CD4-positive, alpha-beta T cell (primary cell): ENCODE data around the gene TIGD6. TPM values are rescaled to one million over a fixed set of nuclear protein-coding genes. Genes with fewer than 3 reads are reported as not detected.
"Not testable (repeated sequence)": the region's sequence is repeated elsewhere in the genome, so short reads cannot be mapped to it uniquely, and the experiment has no call there.

Source experiments
- ATAC-seq: fragments of 200-7000 bp; cut with Tn5 transposase; one replicate; pipeline ENCODE4 v1.10.0; 2022; ENCODE audit warnings: mild to moderate bottlenecking; ENCODE audit not compliant: poor library complexity
- CTCF ChIA-PET: fragments of 350-600 bp; sonication (Branson Sonifier 250); formaldehyde crosslinking; loops from one replicate; lab custom pipeline; 2021; ENCODE audit warnings: antibody characterized with exemption, inconsistent platforms; lab: Charles Lee
- POLR2A ChIA-PET: fragments of 350-600 bp; sonication (Branson Sonifier 250); formaldehyde crosslinking; loops from one replicate; lab custom pipeline; 2021; ENCODE audit warnings: antibody characterized with exemption, inconsistent platforms; lab: Charles Lee
- DNase-seq, 14 experiments: peaks; one replicate each; pipeline ENCODE4 v3.0.0-alpha.2; 2013 to 2020; ENCODE audit warnings: mixed read lengths in 2 of 14
- H3K27ac ChIP-seq, 2 donors: one replicate each; pipeline versions ENCODE4 v1.5.1 to v1.7.0; 2013; ENCODE audit warnings: low read length in 2 of 2, low read depth in 1 of 2, mild to moderate bottlenecking in 1 of 2
- H3K27me3 ChIP-seq, 2 experiments: 1 replicate in 1 of 2; 2 replicates in 1 of 2; pipeline versions ENCODE4 v1.6.1 to v1.7.0; 2013; ENCODE audit warnings: low read length in 2 of 2, control low read depth in 1 of 2, mild to moderate bottlenecking in 1 of 2, moderate library complexity in 1 of 2; ENCODE audit not compliant: insufficient read depth in 2 of 2, control insufficient read depth in 1 of 2
- H3K36me3 ChIP-seq: one replicate; pipeline ENCODE4 v1.6.1; 2013; ENCODE audit warnings: low read length, control low read depth; ENCODE audit not compliant: insufficient read depth
- H3K4me1 ChIP-seq: one replicate; pipeline ENCODE4 v1.6.1; 2013; ENCODE audit warnings: low read length, control low read depth; ENCODE audit not compliant: insufficient read depth
- H3K4me3 ChIP-seq: one replicate; pipeline ENCODE4 v1.5.1; 2013; ENCODE audit warnings: mild to moderate bottlenecking, low read length, moderate library complexity
- H3K9me3 ChIP-seq, 2 experiments: 1 replicate in 1 of 2; 2 replicates in 1 of 2; pipeline versions ENCODE4 v1.6.1 to v1.7.0; 2013; ENCODE audit warnings: low read length in 2 of 2, mild to moderate bottlenecking in 2 of 2, control low read depth in 1 of 2, moderate library complexity in 1 of 2; ENCODE audit not compliant: control insufficient read depth in 1 of 2, insufficient read depth in 1 of 2
- H3K27ac Mint-ChIP-seq: one replicate; pipeline ENCODE4 v1.8.0; 2020; ENCODE audit warnings: mixed read lengths
- H3K27me3 Mint-ChIP-seq: one replicate; pipeline ENCODE4 v1.8.0; 2021; ENCODE audit warnings: mixed read lengths
- H3K36me3 Mint-ChIP-seq: one replicate; pipeline ENCODE4 v1.8.0; 2021; ENCODE audit warnings: low read depth, mixed read lengths
- H3K4me1 Mint-ChIP-seq: one replicate; pipeline ENCODE4 v1.8.0; 2021; ENCODE audit warnings: low read depth, mixed read lengths
- H3K4me3 Mint-ChIP-seq: one replicate; pipeline ENCODE4 v1.8.0; 2020; ENCODE audit warnings: mild to moderate bottlenecking, mixed read lengths
- H3K9me3 Mint-ChIP-seq: one replicate; pipeline ENCODE4 v1.8.0; 2020; ENCODE audit warnings: mixed read lengths
- CTCF ChIP-seq: fragments of 200-600 bp; IDR thresholded peaks from one replicate; pipeline ENCODE4 v1.8.0; 2022; ENCODE audit warnings: antibody characterized with exemption, mild to moderate bottlenecking
- intact Hi-C, 2 experiments: fragments of 100-400 bp; cut with DNase I in 1 of 2; cut with micrococcal nuclease in 1 of 2; formaldehyde crosslinking; loops; one replicate each; pipeline versions ENCODE4 v1.15.1 to v1.9.0; 2023 to 2025; cut with DNase I, micrococcal nuclease
- total RNA-seq, 174 experiments: library from RNA in 2 of 174; stranded (reverse) in 2 of 174; gene quantifications; one replicate each; pipeline ENCODE4 v1.2.3 and lab custom pipeline; 2021 to 2026

Gene TIGD6
- total RNA-seq, 2 experiments from 2014 or later: 1.0 to 1.4 TPM

- no peak overlapping the region for H3K27ac Mint-ChIP-seq
- peaks cover 0 to 2% of the 10 kb centered on the region in 2 experiments for H3K27me3 ChIP-seq
- no peak overlapping the region for H3K4me3 ChIP-seq
- H3K4me3 Mint-ChIP-seq: no peak overlapping the region
- DNase-seq: no peak
- H3K9me3 ChIP-seq: no peaks in the 10 kb centered on the region
- POLR2A ChIA-PET: interaction anchor here (1.1 kb wide), 1 partner anchor 14 kb away, joined by 3 read pairs; the partner anchor contains the start of gene SLC26A2
- TF ChIP-seq CTCF: no peak
- H3K4me1 Mint-ChIP-seq: no peaks in the 10 kb centered on the region
- H3K36me3 ChIP-seq: no peaks in the 10 kb centered on the region
- no peaks in the 10 kb centered on the region for H3K4me1 ChIP-seq
- no peak overlapping the region for H3K27ac ChIP-seq
- H3K27me3 Mint-ChIP-seq: peaks cover 6% of the 10 kb centered on the region
- intact Hi-C loops: no loop called here
- ATAC-seq: no peak
- CTCF ChIA-PET: no interaction called here
- H3K9me3 Mint-ChIP-seq: no peaks in the 10 kb centered on the region
- no peaks in the 10 kb centered on the region for H3K36me3 Mint-ChIP-seq
Observed at GRCh38 chr5:149946118-149946517, 54.3 kb downstream of the TIGD6 start.

- POLR2A ChIA-PET: no interaction called here
- intact Hi-C loops: no loop called here
- no peak within 1 kb of the TSS for H3K27ac ChIP-seq
- no peak for TF ChIP-seq CTCF
- H3K36me3 ChIP-seq: no peaks in the 10 kb centered on the region
- H3K4me3 Mint-ChIP-seq: no peak within 1 kb of the TSS
- no peak within 1 kb of the TSS for H3K27ac Mint-ChIP-seq
- no peaks in the 10 kb centered on the region for H3K36me3 Mint-ChIP-seq
- H3K4me3 ChIP-seq: no peak within 1 kb of the TSS
- H3K27me3 ChIP-seq: peaks cover 0 to 2% of the 10 kb centered on the region in 2 experiments
- H3K4me1 Mint-ChIP-seq: no peaks in the 10 kb centered on the region
- H3K4me1 ChIP-seq: no peaks in the 10 kb centered on the region
- no peaks in the 10 kb centered on the region for H3K9me3 ChIP-seq
- no peak for ATAC-seq
- DNase-seq: no peak
- CTCF ChIA-PET: no interaction called here
- peaks cover 6% of the 10 kb centered on the region for H3K27me3 Mint-ChIP-seq
- no peaks in the 10 kb centered on the region for H3K9me3 Mint-ChIP-seq
Observed at GRCh38 chr5:149944666-149945065, 55.8 kb downstream of the TIGD6 start, which contains the start of gene PDE6A. PDE6A (minus strand) TSS chr5:149944793; CDS start chr5:149944673, 120 bp downstream.

GRCh38 chr5:149943177-149943949, 57.1 kb downstream of the TIGD6 start:
- H3K27ac Mint-ChIP-seq, H3K36me3 ChIP-seq, H3K27ac ChIP-seq, H3K9me3 ChIP-seq, H3K27me3 Mint-ChIP-seq, intact Hi-C loops, CTCF ChIA-PET, ATAC-seq, POLR2A ChIA-PET, H3K36me3 Mint-ChIP-seq, H3K4me1 ChIP-seq, H3K4me3 ChIP-seq, H3K27me3 ChIP-seq, H3K4me3 Mint-ChIP-seq, H3K4me1 Mint-ChIP-seq, DNase-seq, H3K9me3 Mint-ChIP-seq: not testable (repeated sequence)

Other genes with a start within 250 kb of the TIGD6 start
- not detected for gene PDE6A, start 55.9 kb downstream of the TIGD6 start, total RNA-seq
- 1 to 10 TPM; 2.8 to 4.2 TPM for gene SLC26A2, start 39.9 kb downstream of the TIGD6 start, total RNA-seq
- 10 to 100 TPM; 27.4 to 29.3 TPM for gene HMGXB3, start 85 bp upstream of the TIGD6 start, total RNA-seq
- under 1 TPM; 0.45 to 0.52 TPM for gene CSF1R, start 85.9 kb upstream of the TIGD6 start, total RNA-seq
- gene PDGFRB, start 155.2 kb upstream of the TIGD6 start, total RNA-seq: not detected
- not detected for gene CDX1, start 166.1 kb upstream of the TIGD6 start, total RNA-seq
- gene SLC6A7, start 189.4 kb upstream of the TIGD6 start, total RNA-seq: not detected